Mucosa of descending colon (tissue), 3 donors: Measurements from ENCODE around the gene WASL. TPM values are rescaled to one million over a fixed set of nuclear protein-coding genes. Genes with fewer than 3 reads are reported as not detected.
A peak's percentile ranks its signal among the peaks of the same experiment; 100 is the strongest.

Experiments used
- ATAC-seq: fragments of 200-7000 bp; cut with Tn5 transposase; one replicate; pipeline ENCODE4 v1.9.1; 2020; ENCODE audit warnings: mild to moderate bottlenecking, moderate library complexity
- DNase-seq, 3 donors: peaks; one replicate each; pipeline ENCODE4 v3.0.0-alpha.2; 2020
- H3K36me3 ChIP-seq: fragments of 200-600 bp; one replicate; pipeline ENCODE4 v1.8.0; 2021; ENCODE audit warnings: low read depth, mild to moderate bottlenecking
- H3K4me1 ChIP-seq: fragments of 200-600 bp; one replicate; pipeline ENCODE4 v1.8.0; 2021; ENCODE audit warnings: low read depth, mild to moderate bottlenecking
- H3K4me3 ChIP-seq: fragments of 200-600 bp; one replicate; pipeline ENCODE4 v1.8.0; 2021; ENCODE audit warnings: mild to moderate bottlenecking
- H3K9me3 ChIP-seq: fragments of 200-600 bp; one replicate; pipeline ENCODE4 v1.8.0; 2021; ENCODE audit warnings: mild to moderate bottlenecking
- CTCF ChIP-seq: fragments of 200-600 bp; IDR thresholded peaks from one replicate; pipeline ENCODE4 v1.8.0; 2022; ENCODE audit warnings: antibody characterized with exemption, mild to moderate bottlenecking
- intact Hi-C, 2 donors: fragments of 100-400 bp; cut with DNase I in 1 of 2; cut with micrococcal nuclease in 1 of 2; formaldehyde crosslinking; loops; one replicate each; pipeline versions ENCODE4 v1.11.0 to v1.11.1; 2022; cut with DNase I, micrococcal nuclease
- total RNA-seq, 3 donors: library from RNA; stranded (reverse); fragmentation: NEBNext Ultra II Directional in 2 of 3; extraction: Animal tissue kit (Norgen Biotek cat#: 25700) in 2 of 3; gene quantifications; one replicate each; pipeline versions ENCODE4 v1.2.1 to v1.2.4, GENCODE V29; 2021 to 2023
- donor health status: DM: no; HTN: no; CAD: no; lungs with moderate emphysema.
- donor health status: DM: no; HTN: no; CAD: no.
- donor health status: DM: no; HTN: yes; CAD: no.

WASL gene
- total RNA-seq, 3 donors from 2014 or later, result 72.4 to 117 (median 90.1) TPM

GRCh38 chr7:123768493-123768892 is 19.7 kb upstream of the WASL start:
- H3K36me3 ChIP-seq, result no peaks in the 10 kb centered on the region
- no peak overlapping the region for H3K4me3 ChIP-seq
- H3K4me1 ChIP-seq, result no peaks in the 10 kb centered on the region
- DNase-seq, result no peak
- TF ChIP-seq CTCF, result no peak
- ATAC-seq, result no peak
- no peaks in the 10 kb centered on the region for H3K9me3 ChIP-seq
- intact Hi-C loops, result no loop called here

- Histone ChIP-seq H3K9me3 (no peaks in the 10 kb centered on the region), H3K4me1 (no peaks in the 10 kb centered on the region), H3K36me3 (no peaks in the 10 kb centered on the region), H3K4me3 (no peak overlapping the region)
- TF ChIP-seq CTCF, result no peak
- DNase-seq (no peak), ATAC-seq (no peak)
- intact Hi-C loops, result no loop called here
Observed at GRCh38 chr7:123763191-123763661, 14.4 kb upstream of the WASL start.

GRCh38 chr7:123761729-123762128 is 12.9 kb upstream of the WASL start:
- TF ChIP-seq CTCF, result no peak
- H3K4me3 ChIP-seq, result no peak overlapping the region
- no peaks in the 10 kb centered on the region for H3K4me1 ChIP-seq
- intact Hi-C loops, result no loop called here
- no peak for DNase-seq
- no peaks in the 10 kb centered on the region for H3K9me3 ChIP-seq
- ATAC-seq, result no peak
- H3K36me3 ChIP-seq, result no peaks in the 10 kb centered on the region

- no peaks in the 10 kb centered on the region for H3K36me3 ChIP-seq
- TF ChIP-seq CTCF, result no peak
- H3K4me1 ChIP-seq, result no peaks in the 10 kb centered on the region
- ATAC-seq, result no peak
- intact Hi-C loops, result no loop called here
- no peak for DNase-seq
- no peak overlapping the region for H3K4me3 ChIP-seq
- H3K9me3 ChIP-seq, result no peaks in the 10 kb centered on the region
Observed at GRCh38 chr7:123757095-123757494, 8.3 kb upstream of the WASL start.

- no peak overlapping the region for H3K4me3 ChIP-seq
- TF ChIP-seq CTCF, result no peak
Observed at GRCh38 chr7:123755338-123755737, 6.5 kb upstream of the WASL start.

GRCh38 chr7:123754271-123754871 is 5.6 kb upstream of the WASL start:
- intact Hi-C loops, result no loop called here

More at GRCh38 chr7:123755338-123755737, 6.5 kb upstream of the WASL start:
- DNase-seq, result no peak
- intact Hi-C loops, result no loop called here
- Histone ChIP-seq H3K9me3 (no peaks in the 10 kb centered on the region), H3K4me1 (peaks cover 12% of the 10 kb centered on the region), H3K36me3 (no peaks in the 10 kb centered on the region)
- no peak for ATAC-seq

More at GRCh38 chr7:123754271-123754871, 5.6 kb upstream of the WASL start:
- no peak for TF ChIP-seq CTCF
- Histone ChIP-seq H3K36me3 (no peaks in the 10 kb centered on the region), H3K4me1 (peaks cover 16% of the 10 kb centered on the region), H3K4me3 (no peak overlapping the region), H3K9me3 (no peaks in the 10 kb centered on the region)
- peak in 1 of 3 donors; percentile 57 for DNase-seq
- ATAC-seq, result peak; percentile 55
